H9 (cell line): ENCODE measurements around the gene WWC2. TPM values are rescaled to one million over a fixed set of nuclear protein-coding genes. Genes with fewer than 3 reads are reported as not detected.

Experiments used
- DNase-seq: peaks from one replicate; pipeline ENCODE4 v3.0.0-alpha.2; 2017
- H2AFZ ChIP-seq: one replicate; pipeline ENCODE4 v1.6.1; 2013; ENCODE audit warnings: mild to moderate bottlenecking, low read length, control low read depth, moderate library complexity
- H2AK5ac ChIP-seq: 2 replicates; pipeline ENCODE4 v1.6.1; 2013; ENCODE audit warnings: low read length, control low read depth, mixed read lengths; ENCODE audit not compliant: insufficient read length
- H2BK120ac ChIP-seq: one replicate; pipeline ENCODE4 v1.6.1; 2013; ENCODE audit warnings: low read depth, mild to moderate bottlenecking, low read length, control low read depth, inconsistent platforms; ENCODE audit not compliant: poor library complexity, severe bottlenecking
- H2BK12ac ChIP-seq: 2 replicates; pipeline ENCODE4 v1.6.1; 2013; ENCODE audit warnings: low read length, control low read depth, mixed read lengths, low read depth; ENCODE audit not compliant: insufficient read length
- H2BK15ac ChIP-seq: 2 replicates; pipeline ENCODE4 v1.6.1; 2013; ENCODE audit warnings: low read depth, low read length, control low read depth
- H2BK20ac ChIP-seq: one replicate; pipeline ENCODE4 v1.6.1; 2013; ENCODE audit warnings: low read depth, mild to moderate bottlenecking, low read length, control low read depth, inconsistent platforms; ENCODE audit not compliant: poor library complexity, severe bottlenecking
- H2BK5ac ChIP-seq: 2 replicates; pipeline ENCODE4 v1.6.1; 2013; ENCODE audit warnings: low read length, control low read depth, mixed read lengths; ENCODE audit not compliant: insufficient read length
- H3K14ac ChIP-seq: 2 replicates; pipeline ENCODE4 v1.6.1; 2013; ENCODE audit warnings: low read length, control low read depth; ENCODE audit not compliant: insufficient read depth
- H3K18ac ChIP-seq: 2 replicates; pipeline ENCODE4 v1.6.1; 2013; ENCODE audit warnings: low read depth, mild to moderate bottlenecking, mixed read lengths, low read length, control low read depth; ENCODE audit not compliant: insufficient read length
- H3K23ac ChIP-seq: 2 replicates; pipeline ENCODE4 v1.6.1; 2013; ENCODE audit warnings: low read length, control low read depth, mixed read lengths, low read depth; ENCODE audit not compliant: insufficient read length
- H3K23me2 ChIP-seq: 2 replicates; pipeline ENCODE4 v1.6.1; 2013; ENCODE audit warnings: low read depth, mild to moderate bottlenecking, mixed read lengths, low read length, control low read depth; ENCODE audit not compliant: insufficient read length, poor library complexity, severe bottlenecking
- H3K27ac ChIP-seq: 2 replicates; pipeline ENCODE4 v1.5.1; 2013; ENCODE audit warnings: low read length, control low read depth, mixed read lengths, low read depth; ENCODE audit not compliant: insufficient read length
- H3K27me3 ChIP-seq: 2 replicates; pipeline ENCODE4 v1.6.1; 2013; ENCODE audit warnings: low read length, control low read depth, inconsistent platforms; ENCODE audit not compliant: insufficient read depth
- H3K4ac ChIP-seq: 2 replicates; pipeline ENCODE4 v1.6.1; 2013; ENCODE audit warnings: low read depth, mild to moderate bottlenecking, control low read depth, inconsistent platforms, low read length, moderate library complexity
- H3K4me1 ChIP-seq: 2 replicates; pipeline ENCODE4 v1.6.1; 2013; ENCODE audit warnings: low read length, control low read depth, inconsistent platforms; ENCODE audit not compliant: insufficient read depth
- H3K4me2 ChIP-seq: 2 replicates; pipeline ENCODE4 v1.6.1; 2013; ENCODE audit warnings: low read length, control low read depth, mixed read lengths; ENCODE audit not compliant: insufficient read length, insufficient read depth
- H3K56ac ChIP-seq: 2 replicates; pipeline ENCODE4 v1.6.1; 2013; ENCODE audit warnings: low read depth, mild to moderate bottlenecking, mixed read lengths, low read length, control low read depth; ENCODE audit not compliant: insufficient read length
- H3K79me1 ChIP-seq: 2 replicates; pipeline ENCODE4 v1.6.1; 2013; ENCODE audit warnings: low read depth, mild to moderate bottlenecking, moderate library complexity, low read length, control low read depth, inconsistent platforms; ENCODE audit not compliant: insufficient read depth, poor library complexity, severe bottlenecking
- H3K79me2 ChIP-seq: 2 replicates; pipeline ENCODE4 v1.6.1; 2013; ENCODE audit warnings: low read length, control low read depth, inconsistent platforms; ENCODE audit not compliant: insufficient read depth
- H3K9ac ChIP-seq: 2 replicates; pipeline ENCODE4 v1.6.1; 2013; ENCODE audit warnings: low read length, control low read depth, mixed read lengths; ENCODE audit not compliant: insufficient read length; ENCODE audit errors: extremely low read depth
- H3K9me3 ChIP-seq: one replicate; pipeline ENCODE4 v1.6.1; 2013; ENCODE audit warnings: low read depth, low read length, inconsistent platforms; ENCODE audit not compliant: control insufficient read depth
- H3T11ph ChIP-seq: one replicate; pipeline ENCODE4 v1.6.1; 2013; ENCODE audit warnings: mild to moderate bottlenecking, low read length, control low read depth, inconsistent platforms
- H4K20me1 ChIP-seq: one replicate; pipeline ENCODE4 v1.6.1; 2013; ENCODE audit not compliant: control insufficient read depth, insufficient read length, insufficient read depth
- H4K5ac ChIP-seq: 2 replicates; pipeline ENCODE4 v1.6.1; 2013; ENCODE audit warnings: low read depth, mild to moderate bottlenecking, mixed read lengths, low read length, control low read depth; ENCODE audit not compliant: insufficient read length
- H4K8ac ChIP-seq: replicated peaks from 2 replicates; pipeline ENCODE4 v1.6.1; 2013; ENCODE audit warnings: low read length, control low read depth, mixed read lengths, low read depth; ENCODE audit not compliant: insufficient read length
- H4K91ac ChIP-seq: 2 replicates; pipeline ENCODE4 v1.6.1; 2013; ENCODE audit warnings: low read depth, mild to moderate bottlenecking, moderate library complexity, mixed read lengths, low read length, control low read depth; ENCODE audit not compliant: insufficient read length
- H3K27ac Mint-ChIP-seq, 3 experiments: 2 replicates in 2 of 3; 3 replicates in 1 of 3; pipeline ENCODE4 v1.8.0; 2020 to 2021; ENCODE audit warnings: mixed read lengths in 3 of 3, mild to moderate bottlenecking in 1 of 3, moderate library complexity in 1 of 3
- H3K27me3 Mint-ChIP-seq: 2 replicates; pipeline ENCODE4 v1.8.0; 2021; ENCODE audit warnings: low read depth, mild to moderate bottlenecking, moderate library complexity, mixed read lengths
- H3K36me3 Mint-ChIP-seq, 3 experiments: 2 replicates in 2 of 3; 3 replicates in 1 of 3; pipeline ENCODE4 v1.8.0; 2020 to 2021; ENCODE audit warnings: low read depth in 3 of 3, mixed read lengths in 3 of 3; ENCODE audit not compliant: insufficient read depth in 1 of 3
- H3K4me1 Mint-ChIP-seq, 2 experiments: 2 replicates each; pipeline ENCODE4 v1.8.0; 2020; ENCODE audit warnings: mixed read lengths in 2 of 2
- H3K4me3 Mint-ChIP-seq, 2 experiments: 2 replicates in 1 of 2; 3 replicates in 1 of 2; pipeline ENCODE4 v1.8.0; 2020 to 2021; ENCODE audit warnings: mild to moderate bottlenecking in 2 of 2, mixed read lengths in 2 of 2, moderate library complexity in 1 of 2
- H3K9me3 Mint-ChIP-seq, 2 experiments: 2 replicates in 1 of 2; 3 replicates in 1 of 2; pipeline ENCODE4 v1.8.0; 2020; ENCODE audit warnings: mild to moderate bottlenecking in 2 of 2, mixed read lengths in 2 of 2, moderate library complexity in 1 of 2
- WGBS: extraction: QIAGEN DNeasy Blood & Tissue Kit; methylation state at CpG from one replicate; pipeline ENCODE4 v1.1.7; 2013; ENCODE audit warnings: missing lambda C conversion rate, low lambda C conversion rate, mixed read lengths; ENCODE audit not compliant: insufficient read length; ENCODE audit errors: extremely low coverage; 5-methylcytosine and 5-hydroxymethylcytosine counted together
- total RNA-seq: library from RNA; stranded (reverse); gene quantifications from 2 replicates; pipeline ENCODE4 v1.2.1, GENCODE V29; 2021
- TF ChIP-seq, protein P1 (sequence below): fragments of 200-600 bp; sonication (generic); conservative IDR thresholded peaks from 3 replicates; pipeline ENCODE4 v1.8.0; 2021; ENCODE audit warnings: antibody characterized with exemption, mild to moderate bottlenecking

WWC2 gene
- total RNA-seq, 1 experiment from 2014 or later, result 106 TPM

DNA sequence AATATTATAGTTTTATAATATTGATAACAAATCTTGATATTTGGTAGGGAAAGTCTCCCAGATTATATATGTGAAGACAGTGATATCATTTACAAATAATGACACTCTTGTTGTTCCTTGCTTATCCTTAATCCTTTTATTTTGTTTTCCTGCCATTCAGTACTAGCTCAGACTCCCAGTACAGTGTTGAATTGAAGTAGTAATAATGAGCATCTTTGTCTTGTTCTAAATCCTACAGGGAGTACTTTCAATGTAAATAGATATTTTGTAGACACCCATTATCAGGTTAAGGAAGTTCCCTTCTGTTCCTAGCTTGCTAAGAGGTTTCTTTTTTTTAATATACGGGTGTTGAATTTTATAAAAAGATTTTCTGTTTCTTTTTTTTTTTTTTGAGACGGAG is 33.0 kb downstream of the WWC2 start:
- no peak overlapping the region for H4K5ac ChIP-seq

More for the DNA sequence above, 33.0 kb downstream of the WWC2 start:
- DNase-seq, result no peak
- Histone ChIP-seq H2BK120ac (no peak overlapping the region), H3K56ac (no peak overlapping the region), H3K27me3 (no peaks in the 10 kb centered on the region), H3T11ph (no peak overlapping the region), H3K23ac (no peak overlapping the region), H4K20me1 (no peaks in the 10 kb centered on the region), H3K18ac (no peak overlapping the region), H3K4ac (no peak overlapping the region), H3K4me1 (peaks cover 3% of the 10 kb centered on the region), H2AK5ac (no peak overlapping the region), H2AFZ (no peak overlapping the region), H3K4me2 (no peak overlapping the region), H2BK20ac (no peak overlapping the region), H3K23me2 (no peaks in the 10 kb centered on the region), H2BK12ac (no peak overlapping the region), H4K8ac (no peak overlapping the region), H3K79me2 (peaks cover 39% of the 10 kb centered on the region), H2BK15ac (no peak overlapping the region), H4K91ac (no peak overlapping the region), H3K79me1 (peaks cover 2% of the 10 kb centered on the region), H3K14ac (no peak overlapping the region), H3K27ac (no peak overlapping the region), H3K9me3 (no peaks in the 10 kb centered on the region), H3K9ac (no peak overlapping the region), H2BK5ac (no peak overlapping the region)
- no peak overlapping the region for H3K4me3 Mint-ChIP-seq
- no CpG with 5 or more reads among the region's 2 CpGs for WGBS
- H3K27me3 Mint-ChIP-seq, result no peaks in the 10 kb centered on the region
- TF ChIP-seq, protein P1, sequence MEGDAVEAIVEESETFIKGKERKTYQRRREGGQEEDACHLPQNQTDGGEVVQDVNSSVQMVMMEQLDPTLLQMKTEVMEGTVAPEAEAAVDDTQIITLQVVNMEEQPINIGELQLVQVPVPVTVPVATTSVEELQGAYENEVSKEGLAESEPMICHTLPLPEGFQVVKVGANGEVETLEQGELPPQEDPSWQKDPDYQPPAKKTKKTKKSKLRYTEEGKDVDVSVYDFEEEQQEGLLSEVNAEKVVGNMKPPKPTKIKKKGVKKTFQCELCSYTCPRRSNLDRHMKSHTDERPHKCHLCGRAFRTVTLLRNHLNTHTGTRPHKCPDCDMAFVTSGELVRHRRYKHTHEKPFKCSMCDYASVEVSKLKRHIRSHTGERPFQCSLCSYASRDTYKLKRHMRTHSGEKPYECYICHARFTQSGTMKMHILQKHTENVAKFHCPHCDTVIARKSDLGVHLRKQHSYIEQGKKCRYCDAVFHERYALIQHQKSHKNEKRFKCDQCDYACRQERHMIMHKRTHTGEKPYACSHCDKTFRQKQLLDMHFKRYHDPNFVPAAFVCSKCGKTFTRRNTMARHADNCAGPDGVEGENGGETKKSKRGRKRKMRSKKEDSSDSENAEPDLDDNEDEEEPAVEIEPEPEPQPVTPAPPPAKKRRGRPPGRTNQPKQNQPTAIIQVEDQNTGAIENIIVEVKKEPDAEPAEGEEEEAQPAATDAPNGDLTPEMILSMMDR, result no peak
- peaks cover 0 to 3% of the 10 kb centered on the region in 2 experiments; a peak in 1 of 5 replicates for H3K9me3 Mint-ChIP-seq
- peaks cover 0 to 4% (median 0%) of the 10 kb centered on the region in 3 experiments; a peak in 1 of 7 replicates for H3K36me3 Mint-ChIP-seq
- H3K4me1 Mint-ChIP-seq, result peaks cover 28 to 37% of the 10 kb centered on the region in 2 experiments
- H3K27ac Mint-ChIP-seq, result peak overlapping the region in 1 of 3 experiments; percentile 49; a peak in 1 of 7 replicates
